ENCODE data around the gene MORC2. TPM values are rescaled to one million over a fixed set of nuclear protein-coding genes. Genes with fewer than 3 reads are reported as not detected.

The MORC2 gene
- total RNA-seq, 1 experiment from 2014 or later = 25.4 TPM

DNA sequence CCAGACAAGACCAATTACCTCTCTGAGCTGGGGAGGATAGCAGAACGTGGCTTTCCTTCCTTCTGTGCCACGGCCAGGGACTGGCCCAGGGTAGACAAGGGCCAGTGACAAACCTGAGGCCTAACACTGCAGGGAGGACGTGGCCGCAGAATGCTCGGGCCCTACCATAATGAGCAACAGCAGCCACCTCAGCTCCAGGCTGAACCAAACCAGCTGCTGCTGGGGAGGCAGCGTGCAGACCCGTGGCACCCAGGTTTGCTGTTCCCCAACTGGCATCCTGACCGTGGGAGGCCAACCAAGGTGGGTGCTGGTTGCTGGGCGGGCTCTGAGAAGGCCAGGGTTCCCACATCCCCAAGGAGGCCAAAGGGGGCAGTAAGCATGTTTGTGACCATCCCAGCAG is 83.0 kb downstream of the MORC2 start:
- no peak overlapping the region for H3K4me3 ChIP-seq (replicated peaks in 1 of 2; ENCODE audit: low read depth in 1 of 2, low read length in 2 of 2)
- H3K79me2 ChIP-seq (ENCODE audit: insufficient read depth, low read length) = no peaks in the 10 kb centered on the region
- H4K20me1 ChIP-seq (ENCODE audit: insufficient read depth) = no peaks in the 10 kb centered on the region
- H3K36me3 ChIP-seq (ENCODE audit: control insufficient read depth in 1 of 2, insufficient read depth in 2 of 2, low read length in 2 of 2) = no peaks in the 10 kb centered on the region
- no peak overlapping the region for H3K9ac ChIP-seq (ENCODE audit: low read length)
- H3K9me3 ChIP-seq (ENCODE audit: control insufficient read depth in 1 of 2, insufficient read depth in 1 of 2, low read depth in 1 of 2, low read length in 2 of 2) = no peaks in the 10 kb centered on the region
- ATAC-seq (no peak), DNase-seq (ENCODE audit: low read depth, low spot score) (no peak)
- CTCF ChIA-PET = interaction anchor here (1.1 kb wide), 1 partner anchor 9 kb away, joined by 5 read pairs; no protein-coding TSS in a partner anchor
- no peaks in the 10 kb centered on the region for H3K9me2 ChIP-seq (ENCODE audit: insufficient read depth)
- H3K27me3 ChIP-seq (ENCODE audit: insufficient read depth, low read length) = no peaks in the 10 kb centered on the region
- RAD21 ChIA-PET (ENCODE audit: low non-redundant PET in 1 of 2, low total read pairs in 2 of 2, uncharacterized antibody in 2 of 2, unreplicated experiment in 2 of 2) = no interaction called here
- POLR2A ChIA-PET = no interaction called here
- no TSS peak for BruUV-seq (replicated peaks)
- intact Hi-C loops (cut with micrococcal nuclease) = no loop called here
- H3K4me2 ChIP-seq (ENCODE audit: low read length) = no peak overlapping the region
- H3K4me1 ChIP-seq (ENCODE audit: control insufficient read depth in 1 of 2, insufficient read depth in 2 of 2, low read length in 2 of 2) = peaks cover 9 to 16% of the 10 kb centered on the region in 2 experiments
- no peak for TF ChIP-seq SIN3A (IDR thresholded peaks at IDR 0.05; ENCODE audit: low read depth)
- no peak for TF ChIP-seq CTCF (IDR thresholded peaks at IDR 0.05 in 2 of 3, conservative IDR thresholded peaks at IDR 0.05 in 1 of 3; ENCODE audit: borderline replicate concordance in 1 of 3, insufficient read depth in 1 of 3, low read depth in 2 of 3, low read length in 2 of 3)
- TF ChIP-seq, protein P1, sequence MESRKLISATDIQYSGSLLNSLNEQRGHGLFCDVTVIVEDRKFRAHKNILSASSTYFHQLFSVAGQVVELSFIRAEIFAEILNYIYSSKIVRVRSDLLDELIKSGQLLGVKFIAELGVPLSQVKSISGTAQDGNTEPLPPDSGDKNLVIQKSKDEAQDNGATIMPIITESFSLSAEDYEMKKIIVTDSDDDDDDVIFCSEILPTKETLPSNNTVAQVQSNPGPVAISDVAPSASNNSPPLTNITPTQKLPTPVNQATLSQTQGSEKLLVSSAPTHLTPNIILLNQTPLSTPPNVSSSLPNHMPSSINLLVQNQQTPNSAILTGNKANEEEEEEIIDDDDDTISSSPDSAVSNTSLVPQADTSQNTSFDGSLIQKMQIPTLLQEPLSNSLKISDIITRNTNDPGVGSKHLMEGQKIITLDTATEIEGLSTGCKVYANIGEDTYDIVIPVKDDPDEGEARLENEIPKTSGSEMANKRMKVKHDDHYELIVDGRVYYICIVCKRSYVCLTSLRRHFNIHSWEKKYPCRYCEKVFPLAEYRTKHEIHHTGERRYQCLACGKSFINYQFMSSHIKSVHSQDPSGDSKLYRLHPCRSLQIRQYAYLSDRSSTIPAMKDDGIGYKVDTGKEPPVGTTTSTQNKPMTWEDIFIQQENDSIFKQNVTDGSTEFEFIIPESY (IDR thresholded peaks at IDR 0.05; ENCODE audit: extremely low read depth, insufficient replicate concordance, low read length) = no peak
- TF ChIP-seq EGR1 (IDR thresholded peaks at IDR 0.05; ENCODE audit: low read depth) = no peak
- no peak for TF ChIP-seq POLR2A (IDR thresholded peaks at IDR 0.05; ENCODE audit: borderline replicate concordance, extremely low read depth, insufficient read depth, insufficient read length)
- TF ChIP-seq FOSL1 (IDR thresholded peaks at IDR 0.05; ENCODE audit: low read depth) = no peak
- no peak for TF ChIP-seq YY1 (IDR thresholded peaks at IDR 0.05; ENCODE audit: extremely low read depth, insufficient replicate concordance, low read depth, low read length)
- TF ChIP-seq REST (IDR thresholded peaks at IDR 0.05; ENCODE audit: low read depth) = no peak
- TF ChIP-seq SP1 (IDR thresholded peaks at IDR 0.05; ENCODE audit: low read depth) = no peak
- TF ChIP-seq TCF7L2 (IDR thresholded peaks at IDR 0.05; ENCODE audit: borderline replicate concordance, extremely low read depth, insufficient read depth, insufficient read length) = no peak
- no peak for TF ChIP-seq ELF1 (IDR thresholded peaks at IDR 0.05; ENCODE audit: borderline replicate concordance, low read depth)
- TF ChIP-seq MAX (IDR thresholded peaks at IDR 0.05) = no peak
- TF ChIP-seq POLR2AphosphoS5 (IDR thresholded peaks at IDR 0.05; ENCODE audit: low read depth, low read length) = no peak
- no peak for TF ChIP-seq RAD21 (IDR thresholded peaks at IDR 0.05; ENCODE audit: low read depth)
- TF ChIP-seq JUND (IDR thresholded peaks at IDR 0.05) = no peak
- no peak for TF ChIP-seq ATF3 (IDR thresholded peaks at IDR 0.05)
- TF ChIP-seq EZH2phosphoT487 (IDR thresholded peaks at IDR 0.05; ENCODE audit: borderline replicate concordance) = no peak
- no peak overlapping the region for H3K27ac ChIP-seq (ENCODE audit: low read depth, low read length)
- no peak overlapping the region for H2AFZ ChIP-seq (ENCODE audit: low read depth, low read length, poor library complexity, severe bottlenecking)
